Measurements from ENCODE around the gene CACTIN.

Gene CACTIN

DNA sequence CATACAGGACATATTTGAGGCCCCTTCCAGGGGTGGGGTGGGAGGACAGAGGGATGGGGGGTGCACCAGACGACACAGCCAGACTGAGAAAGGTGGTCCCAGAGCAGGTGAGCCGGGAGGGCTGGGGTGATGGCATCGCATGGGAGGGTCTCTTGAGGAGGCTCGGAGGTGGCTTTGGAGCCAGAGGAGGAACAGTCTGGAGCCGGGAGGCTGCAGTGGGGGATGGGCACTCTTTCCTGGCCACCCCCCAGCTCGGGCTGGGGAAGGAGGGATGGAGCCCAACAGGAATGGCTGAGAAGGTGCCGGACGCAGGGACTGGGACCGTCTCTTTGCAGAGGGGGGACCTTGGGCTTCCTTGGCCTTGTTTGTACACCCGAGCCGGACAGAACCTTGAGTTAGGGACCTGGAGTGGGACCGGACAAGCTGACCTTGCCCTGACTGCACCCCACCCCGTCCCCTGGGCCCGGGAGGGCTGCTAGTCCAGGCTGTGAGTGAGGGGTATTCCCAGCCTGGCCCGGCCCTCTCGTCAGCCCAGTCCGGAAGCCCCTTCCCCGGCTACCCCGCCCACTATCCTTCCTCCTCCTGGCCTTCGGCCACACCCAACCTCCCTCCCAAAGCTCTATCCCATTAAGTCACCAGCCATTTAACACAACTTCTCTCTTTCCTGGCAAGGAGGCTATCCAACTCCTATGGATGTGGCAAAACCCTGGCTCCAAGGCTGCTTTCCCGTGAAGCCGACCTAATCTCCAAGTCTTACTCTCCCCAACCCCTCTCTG, 19.1 kb downstream of the CACTIN start:
- Histone ChIP-seq H3K4me1 (ENCODE audit: insufficient read depth, low read length, severe bottlenecking) (peaks cover 10% of the 10 kb centered on the region), H4K20me1 (ENCODE audit: insufficient read depth, low read length) (no peaks in the 10 kb centered on the region), H3K79me2 (ENCODE audit: insufficient read depth, low read length) (no peaks in the 10 kb centered on the region), H2AFZ (ENCODE audit: low read length) (no peak overlapping the region), H3K9me2 (ENCODE audit: low read depth, low read length) (no peaks in the 10 kb centered on the region), H3K4me3 (ENCODE audit: low read depth, low read length, poor library complexity, severe bottlenecking) (no peak overlapping the region), H3K27ac (ENCODE audit: low read depth, low read length, poor library complexity, severe bottlenecking) (no peak overlapping the region), H3K27me3 (ENCODE audit: insufficient read depth, low read length) (no peaks in the 10 kb centered on the region; the same call in 1 of the 2 replicates), H3K36me3 (ENCODE audit: insufficient read depth, low read length) (peaks cover 22% of the 10 kb centered on the region), H3K9ac (ENCODE audit: low read length) (no peak overlapping the region), H3K4me2 (ENCODE audit: low read length) (no peak overlapping the region), H3K9me3 (ENCODE audit: low read length) (no peaks in the 10 kb centered on the region), H3F3A (ENCODE audit: insufficient read depth, low read length) (no peaks in the 10 kb centered on the region)
- TF ChIP-seq CTCF (IDR thresholded peaks at IDR 0.05; ENCODE audit: low read length) = no peak
- TF ChIP-seq EZH2 (IDR thresholded peaks at IDR 0.05; ENCODE audit: borderline replicate concordance, low read length) = no peak

GRCh38 chr19:3606690-3607289, 19.8 kb downstream of the CACTIN start, which contains the start of gene TBXA2R:
TBXA2R (minus strand) TSS chr19:3606875; CDS start chr19:3600634, 6,241 bp downstream.
- H4K20me1 ChIP-seq (ENCODE audit: insufficient read depth, low read length) = no peaks in the 10 kb centered on the region
- no peak within 1 kb of the TSS for H3K4me2 ChIP-seq (ENCODE audit: low read length)
- H3K9me3 ChIP-seq (ENCODE audit: low read length) = no peaks in the 10 kb centered on the region
- H2AFZ ChIP-seq (ENCODE audit: low read length) = no peak within 1 kb of the TSS
- H3K36me3 ChIP-seq (ENCODE audit: insufficient read depth, low read length) = peaks cover 16% of the 10 kb centered on the region
- TF ChIP-seq EZH2 (IDR thresholded peaks at IDR 0.05; ENCODE audit: borderline replicate concordance, low read length) (no peak), CTCF (IDR thresholded peaks at IDR 0.05; ENCODE audit: low read length) (no peak)
- no peak within 1 kb of the TSS for H3K4me3 ChIP-seq (ENCODE audit: low read depth, low read length, poor library complexity, severe bottlenecking)
- no peaks in the 10 kb centered on the region for H3K79me2 ChIP-seq (ENCODE audit: insufficient read depth, low read length)
- no peak within 1 kb of the TSS for H3K27ac ChIP-seq (ENCODE audit: low read depth, low read length, poor library complexity, severe bottlenecking)
- peaks cover 10% of the 10 kb centered on the region for H3K4me1 ChIP-seq (ENCODE audit: insufficient read depth, low read length, severe bottlenecking)
- no peak within 1 kb of the TSS for H3K9ac ChIP-seq (ENCODE audit: low read length)
- no peaks in the 10 kb centered on the region; the same call in 1 of the 2 replicates for H3K27me3 ChIP-seq (ENCODE audit: insufficient read depth, low read length)
- H3K9me2 ChIP-seq (ENCODE audit: low read depth, low read length) = no peaks in the 10 kb centered on the region
- H3F3A ChIP-seq (ENCODE audit: insufficient read depth, low read length) = no peaks in the 10 kb centered on the region

DNA sequence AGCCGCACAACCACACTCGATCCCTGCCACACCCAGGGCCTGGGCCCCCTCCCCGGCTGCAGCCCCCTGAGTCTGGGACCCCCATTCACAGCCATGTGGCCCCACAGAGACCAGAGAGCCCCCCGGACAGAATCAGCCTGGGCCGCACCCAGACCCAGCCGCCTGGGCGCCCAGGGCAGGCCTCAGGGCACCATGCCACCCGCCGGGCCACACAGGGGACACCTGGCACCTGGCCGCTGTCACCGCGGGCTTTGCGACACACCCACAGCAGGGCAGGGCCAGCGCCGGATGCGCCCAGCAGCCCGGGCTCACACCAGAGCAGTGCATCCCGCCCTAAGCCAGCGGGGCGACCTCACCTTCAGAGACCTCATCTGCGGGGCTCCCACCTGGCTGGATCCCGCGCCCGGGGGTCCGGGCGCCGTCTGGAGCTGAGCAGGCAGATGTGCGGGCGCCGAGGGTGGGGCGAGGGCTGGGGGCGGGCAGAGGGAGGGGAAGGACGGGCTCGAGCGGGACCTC, 20.4 kb downstream of the CACTIN start:
- Histone ChIP-seq H3K9me2 (ENCODE audit: low read depth, low read length) (no peaks in the 10 kb centered on the region), H3F3A (ENCODE audit: insufficient read depth, low read length) (no peaks in the 10 kb centered on the region), H4K20me1 (ENCODE audit: insufficient read depth, low read length) (no peaks in the 10 kb centered on the region), H3K9me3 (ENCODE audit: low read length) (no peaks in the 10 kb centered on the region), H3K4me2 (ENCODE audit: low read length) (no peak overlapping the region), H3K36me3 (ENCODE audit: insufficient read depth, low read length) (peaks cover 10% of the 10 kb centered on the region; the same call in 1 of the 2 replicates), H3K79me2 (ENCODE audit: insufficient read depth, low read length) (no peaks in the 10 kb centered on the region), H2AFZ (ENCODE audit: low read length) (no peak overlapping the region), H3K9ac (ENCODE audit: low read length) (no peak overlapping the region), H3K27ac (ENCODE audit: low read depth, low read length, poor library complexity, severe bottlenecking) (no peak overlapping the region), H3K4me3 (ENCODE audit: low read depth, low read length, poor library complexity, severe bottlenecking) (no peak overlapping the region), H3K27me3 (ENCODE audit: insufficient read depth, low read length) (no peaks in the 10 kb centered on the region; the same call in 1 of the 2 replicates), H3K4me1 (ENCODE audit: insufficient read depth, low read length, severe bottlenecking) (peaks cover 10% of the 10 kb centered on the region)
- TF ChIP-seq EZH2 (IDR thresholded peaks at IDR 0.05; ENCODE audit: borderline replicate concordance, low read length) (no peak), CTCF (IDR thresholded peaks at IDR 0.05; ENCODE audit: low read length) (no peak)

Data from OCI-LY1 (cell line).